HEK293 (cell line): ENCODE data around the gene MISP.
"Not testable (repeated sequence)": the region's sequence is repeated elsewhere in the genome, so short reads cannot be mapped to it uniquely, and the experiment has no call there.

Experiments
- CTCF ChIP-seq: fragments of 450-650 bp; formaldehyde crosslinking; IDR thresholded peaks from 2 replicates; pipeline ENCODE4 v1.5.1; 2016; ENCODE audit warnings: missing biosample characterization, missing genetic modification characterization
- SP2 ChIP-seq: fragments of 450-650 bp; formaldehyde crosslinking; IDR thresholded peaks from 2 replicates; pipeline ENCODE4 v1.5.1; 2016; ENCODE audit warnings: missing biosample characterization, missing genetic modification characterization
- YY1 ChIP-seq: fragments of 450-650 bp; formaldehyde crosslinking; IDR thresholded peaks from 2 replicates; pipeline ENCODE4 v1.5.1; 2018; ENCODE audit warnings: missing biosample characterization, missing genetic modification characterization
- ZBTB20 ChIP-seq: fragments of 450-650 bp; formaldehyde crosslinking; IDR thresholded peaks from 2 replicates; pipeline ENCODE4 v1.5.1; 2016; ENCODE audit warnings: missing biosample characterization, missing genetic modification characterization
- ZNF239 ChIP-seq: fragments of 450-650 bp; formaldehyde crosslinking; IDR thresholded peaks from 2 replicates; pipeline ENCODE4 v1.5.1; 2016; ENCODE audit warnings: missing biosample characterization, missing genetic modification characterization
- ZNF561 ChIP-seq: fragments of 450-650 bp; IDR thresholded peaks from 2 replicates; pipeline ENCODE4 v1.5.1; 2018; ENCODE audit warnings: missing biosample characterization, missing genetic modification characterization, borderline replicate concordance
- ZNF776 ChIP-seq: fragments of 450-650 bp; formaldehyde crosslinking; IDR thresholded peaks from 2 replicates; pipeline ENCODE4 v1.5.0; 2017; ENCODE audit warnings: missing biosample characterization, missing genetic modification characterization, borderline replicate concordance
- ZNF837 ChIP-seq: fragments of 450-650 bp; formaldehyde crosslinking; IDR thresholded peaks from 2 replicates; pipeline ENCODE4 v1.5.1; 2016; ENCODE audit warnings: missing biosample characterization, missing genetic modification characterization

- TF ChIP-seq ZNF837; YY1 (tag by site-specific recombination); ZNF776 (tag by site-specific recombination); CTCF (tag by site-specific recombination); ZBTB20 (tag by site-specific recombination); ZNF239 (tag by site-specific recombination); ZNF561 (tag by site-specific recombination); SP2 (tag by site-specific recombination): not testable (repeated sequence)
Observed at GRCh38 chr19:740816-741505, 10.0 kb upstream of the MISP start.
